Rectal smooth muscle tissue (tissue), 1 donor: ENCODE results near the gene ENHO.
"Not testable (repeated sequence)": the region's sequence is repeated elsewhere in the genome, so short reads cannot be mapped to it uniquely, and the experiment has no call there.

Experiments used
- H3K27ac ChIP-seq: one replicate; pipeline ENCODE4 v1.7.0; 2013; ENCODE audit warnings: low read depth, low read length, inconsistent platforms
- H3K27me3 ChIP-seq: one replicate; pipeline ENCODE4 v1.7.0; 2013; ENCODE audit warnings: low read length; ENCODE audit not compliant: control insufficient read depth, insufficient read depth
- H3K36me3 ChIP-seq: one replicate; pipeline ENCODE4 v1.7.0; 2013; ENCODE audit warnings: low read length; ENCODE audit not compliant: control insufficient read depth, insufficient read depth
- H3K4me1 ChIP-seq: one replicate; pipeline ENCODE4 v1.7.0; 2013; ENCODE audit warnings: low read length; ENCODE audit not compliant: control insufficient read depth, insufficient read depth
- H3K4me3 ChIP-seq: one replicate; pipeline ENCODE4 v1.7.0; 2013; ENCODE audit warnings: low read length
- H3K9ac ChIP-seq: one replicate; pipeline ENCODE4 v1.7.0; 2013; ENCODE audit warnings: low read length

ENHO gene

DNA sequence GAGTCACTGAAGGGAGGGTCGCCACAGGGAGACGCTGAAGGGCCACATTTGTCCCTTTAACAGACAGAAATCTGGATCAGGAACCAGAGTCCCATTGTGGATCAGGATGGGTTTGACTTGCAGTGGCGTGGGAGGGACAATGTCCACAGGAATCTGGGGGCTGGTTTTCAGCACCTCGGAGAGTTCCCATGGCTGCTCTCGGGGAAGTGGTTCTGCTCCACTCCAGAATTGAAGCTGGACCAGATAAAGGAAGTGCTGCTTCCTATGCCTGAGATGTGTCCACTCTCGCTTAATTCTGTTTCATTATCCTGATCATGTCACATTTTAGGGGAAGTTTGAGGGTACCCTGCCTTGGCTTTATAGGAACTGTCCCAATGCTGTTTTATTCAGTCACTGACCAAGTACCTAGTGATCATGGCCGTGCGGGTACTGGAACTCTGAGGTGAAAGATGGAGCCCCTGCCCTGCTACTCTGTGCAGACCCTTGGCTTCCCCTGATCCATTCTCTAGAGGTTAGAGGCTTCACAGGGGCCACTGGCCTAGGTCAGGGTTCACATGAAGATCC, 28.7 kb downstream of the ENHO start:
- no peak overlapping the region for H3K9ac ChIP-seq
- H3K27me3 ChIP-seq, result no peaks in the 10 kb centered on the region
- H3K36me3 ChIP-seq, result no peaks in the 10 kb centered on the region
- H3K27ac ChIP-seq, result no peak overlapping the region
- H3K4me3 ChIP-seq, result no peak overlapping the region
- H3K4me1 ChIP-seq, result no peaks in the 10 kb centered on the region

GRCh38 chr9:34492051-34492450, 30.7 kb downstream of the ENHO start:
- H3K27ac ChIP-seq, result no peak overlapping the region
- H3K4me3 ChIP-seq, result no peak overlapping the region
- no peaks in the 10 kb centered on the region for H3K36me3 ChIP-seq
- no peaks in the 10 kb centered on the region for H3K4me1 ChIP-seq
- H3K27me3 ChIP-seq, result no peaks in the 10 kb centered on the region
- no peak overlapping the region for H3K9ac ChIP-seq

GRCh38 chr9:34491596-34491995, 31.2 kb downstream of the ENHO start:
- Histone ChIP-seq H3K9ac (no peak overlapping the region), H3K4me3 (no peak overlapping the region), H3K4me1 (no peaks in the 10 kb centered on the region), H3K27ac (no peak overlapping the region), H3K27me3 (no peaks in the 10 kb centered on the region), H3K36me3 (no peaks in the 10 kb centered on the region)

GRCh38 chr9:34490760-34491159, 32.0 kb downstream of the ENHO start:
- no peak overlapping the region for H3K4me3 ChIP-seq

GRCh38 chr9:34490360-34490759, 32.4 kb downstream of the ENHO start:
- no peaks in the 10 kb centered on the region for H3K4me1 ChIP-seq
- no peak overlapping the region for H3K27ac ChIP-seq

More at GRCh38 chr9:34490760-34491159, 32.0 kb downstream of the ENHO start:
- no peaks in the 10 kb centered on the region for H3K4me1 ChIP-seq
- no peak overlapping the region for H3K9ac ChIP-seq
- H3K27me3 ChIP-seq, result no peaks in the 10 kb centered on the region
- H3K27ac ChIP-seq, result no peak overlapping the region
- no peaks in the 10 kb centered on the region for H3K36me3 ChIP-seq

GRCh38 chr9:34486572-34486971, 36.2 kb downstream of the ENHO start:
- H3K4me3 ChIP-seq, result no peak overlapping the region
- H3K9ac ChIP-seq, result no peak overlapping the region
- H3K27ac ChIP-seq, result no peak overlapping the region
- H3K27me3 ChIP-seq, result no peaks in the 10 kb centered on the region
- H3K36me3 ChIP-seq, result no peaks in the 10 kb centered on the region
- no peaks in the 10 kb centered on the region for H3K4me1 ChIP-seq

More at GRCh38 chr9:34490360-34490759, 32.4 kb downstream of the ENHO start:
- Histone ChIP-seq H3K9ac (no peak overlapping the region), H3K36me3 (no peaks in the 10 kb centered on the region), H3K4me3 (no peak overlapping the region), H3K27me3 (no peaks in the 10 kb centered on the region)

DNA sequence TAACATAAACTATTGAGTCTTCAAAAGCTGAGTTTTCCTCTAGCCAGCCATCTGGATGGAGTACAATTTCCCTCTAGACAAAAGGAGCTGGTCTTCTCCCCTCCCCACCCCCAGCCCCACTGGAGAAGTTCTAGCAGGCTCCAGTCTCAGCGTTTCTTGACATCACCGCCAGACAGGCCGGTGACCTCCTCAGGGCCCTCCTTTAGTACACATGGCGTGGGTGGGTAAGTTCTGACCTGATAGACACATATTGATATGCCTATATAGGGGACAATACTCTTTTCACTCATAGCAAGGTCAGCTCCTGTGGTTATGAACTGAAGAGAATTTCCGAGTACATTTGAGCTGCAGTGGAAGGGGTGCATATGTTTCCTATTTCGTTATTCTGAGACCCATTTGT, 37.0 kb downstream of the ENHO start:
- Histone ChIP-seq H3K4me3 (no peak overlapping the region), H3K27ac (no peak overlapping the region), H3K9ac (no peak overlapping the region), H3K27me3 (no peaks in the 10 kb centered on the region), H3K4me1 (no peaks in the 10 kb centered on the region), H3K36me3 (no peaks in the 10 kb centered on the region)

DNA sequence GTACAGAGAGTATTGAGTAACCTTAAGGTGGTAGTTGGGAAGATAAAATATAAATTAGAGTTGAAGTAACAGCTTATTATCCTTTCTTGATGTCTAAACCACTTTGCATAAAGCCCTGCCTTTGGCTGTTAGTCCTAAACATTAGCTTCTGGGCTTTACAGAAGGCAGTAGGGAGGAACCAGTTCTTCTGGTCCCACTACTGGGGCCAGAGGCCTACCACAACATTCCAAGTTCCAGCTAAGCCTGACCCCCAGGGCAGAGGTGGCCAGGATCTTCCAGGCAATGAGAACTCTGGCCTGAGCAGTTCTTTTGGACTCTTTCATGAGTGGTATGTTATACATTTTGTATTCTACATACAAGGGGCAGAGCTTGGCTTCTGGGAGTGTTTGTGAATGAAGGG, 38.1 kb downstream of the ENHO start:
- no peaks in the 10 kb centered on the region for H3K4me1 ChIP-seq
- H3K9ac ChIP-seq, result no peak overlapping the region
- H3K27me3 ChIP-seq, result no peaks in the 10 kb centered on the region
- no peaks in the 10 kb centered on the region for H3K36me3 ChIP-seq
- no peak overlapping the region for H3K27ac ChIP-seq
- no peak overlapping the region for H3K4me3 ChIP-seq

DNA sequence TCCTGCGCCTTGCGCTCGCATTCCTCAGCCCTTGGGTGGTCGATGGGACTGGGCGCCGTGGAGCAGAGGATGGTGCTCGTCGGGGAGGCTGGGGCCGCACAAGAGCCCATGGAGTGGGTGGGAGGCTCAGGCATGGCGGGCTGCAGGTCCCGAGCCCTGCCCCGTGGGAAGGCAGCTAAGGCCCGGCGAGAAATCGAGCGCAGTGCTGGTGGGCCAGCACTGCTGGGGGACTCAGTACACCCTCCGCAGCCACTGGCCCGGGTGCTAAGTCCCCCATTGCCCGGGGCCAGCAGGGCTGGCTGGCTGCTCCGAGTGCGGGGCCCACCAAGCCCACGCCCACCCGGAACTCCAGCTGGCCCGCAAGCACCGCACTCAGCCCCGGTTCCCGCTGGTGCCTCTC, 40.0 kb downstream of the ENHO start:
- H3K27ac ChIP-seq, H3K9ac ChIP-seq, H3K4me1 ChIP-seq, H3K4me3 ChIP-seq, H3K36me3 ChIP-seq, H3K27me3 ChIP-seq: not testable (repeated sequence)

- H3K9ac ChIP-seq, H3K36me3 ChIP-seq, H3K4me1 ChIP-seq, H3K27ac ChIP-seq, H3K27me3 ChIP-seq, H3K4me3 ChIP-seq: not testable (repeated sequence)
These were observed 41.2 kb downstream of the ENHO start for GRCh38 chr9:34481620-34482019.

DNA sequence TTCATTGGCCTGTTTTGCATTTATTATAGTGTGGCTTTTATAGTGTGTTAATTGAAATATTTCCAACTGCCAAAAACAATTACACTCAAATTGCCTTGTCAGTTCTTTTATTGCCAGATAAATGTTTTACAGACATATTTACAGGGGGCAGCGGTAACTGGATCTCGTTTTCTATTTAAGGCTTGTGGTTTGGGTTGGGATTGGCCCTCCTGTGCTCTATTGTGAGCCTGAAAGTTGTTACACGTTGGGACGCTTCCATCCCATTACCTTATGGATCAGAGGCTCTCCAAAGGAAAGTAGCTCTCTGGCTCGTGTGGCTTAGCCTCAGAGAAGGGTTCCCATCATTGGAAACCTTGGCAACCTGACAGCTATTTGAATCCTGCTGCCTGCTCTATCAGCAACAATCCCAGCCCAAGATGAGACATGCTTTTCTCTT, 43.3 kb downstream of the ENHO start:
- H3K4me3 ChIP-seq, result no peak overlapping the region
- peaks cover 3% of the 10 kb centered on the region for H3K27me3 ChIP-seq
- H3K27ac ChIP-seq, result no peak overlapping the region
- H3K36me3 ChIP-seq, result no peaks in the 10 kb centered on the region
- H3K9ac ChIP-seq, result no peak overlapping the region
- no peaks in the 10 kb centered on the region for H3K4me1 ChIP-seq

- Histone ChIP-seq H3K9ac (no peak overlapping the region), H3K4me3 (no peak overlapping the region), H3K36me3 (no peaks in the 10 kb centered on the region), H3K27me3 (peaks cover 3% of the 10 kb centered on the region), H3K27ac (no peak overlapping the region), H3K4me1 (no peaks in the 10 kb centered on the region)
These were observed 45.2 kb downstream of the ENHO start for GRCh38 chr9:34477541-34477940.

DNA sequence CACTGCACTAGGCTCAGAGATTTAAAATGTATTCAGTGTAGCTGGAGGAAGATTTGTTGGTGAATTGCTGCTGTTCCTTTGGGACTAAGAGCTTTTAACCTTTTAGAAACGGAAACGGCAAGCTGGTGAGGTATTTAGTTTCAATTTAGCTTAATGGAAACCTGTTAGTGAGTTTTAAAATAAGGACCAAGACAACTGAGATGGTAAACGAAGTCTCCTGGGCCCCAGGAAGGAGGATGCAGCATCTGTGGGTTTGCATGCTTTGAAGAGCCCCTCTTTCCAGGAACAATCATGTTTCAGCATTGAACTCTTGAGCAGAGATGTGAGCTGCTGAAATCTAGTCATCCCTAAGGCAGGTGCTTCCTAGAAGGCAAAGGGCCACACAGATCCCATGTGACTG, 47.7 kb downstream of the ENHO start:
- H3K9ac ChIP-seq, result no peak overlapping the region
- H3K4me3 ChIP-seq, result no peak overlapping the region
- H3K27me3 ChIP-seq, result peaks cover 3% of the 10 kb centered on the region
- no peaks in the 10 kb centered on the region for H3K4me1 ChIP-seq
- no peaks in the 10 kb centered on the region for H3K36me3 ChIP-seq
- H3K27ac ChIP-seq, result no peak overlapping the region
